Hepatocyte (in vitro differentiated cells): ENCODE measurements around the gene CPT2. TPM values are rescaled to one million over a fixed set of nuclear protein-coding genes. Genes with fewer than 3 reads are reported as not detected.
A peak's percentile ranks its signal among the peaks of the same experiment; 100 is the strongest.

Experiments
- DNase-seq: peaks from one replicate; pipeline ENCODE4 v3.0.0-alpha.2; 2016; ENCODE audit warnings: low spot score
- H2AFZ ChIP-seq: fragments of 200-600 bp; sonication (generic); 2 replicates; pipeline ENCODE4 v1.6.0; 2016; ENCODE audit warnings: antibody characterized with exemption, mild to moderate bottlenecking
- H3K27ac ChIP-seq: fragments of 200-600 bp; sonication (generic); 2 replicates; pipeline ENCODE4 v1.5.1; 2016; ENCODE audit warnings: mild to moderate bottlenecking
- H3K27me3 ChIP-seq: fragments of 200-600 bp; sonication (generic); 2 replicates; pipeline ENCODE4 v1.6.1; 2016
- H3K36me3 ChIP-seq: fragments of 200-600 bp; sonication (generic); replicated peaks from 2 replicates; pipeline ENCODE4 v1.5.1; 2016; ENCODE audit warnings: low read depth; ENCODE audit not compliant: insufficient read depth
- H3K4me1 ChIP-seq: fragments of 200-600 bp; sonication (generic); 2 replicates; pipeline ENCODE4 v1.5.1; 2016; ENCODE audit warnings: mild to moderate bottlenecking, moderate library complexity; ENCODE audit not compliant: insufficient read depth
- H3K4me2 ChIP-seq: fragments of 200-600 bp; sonication (generic); 2 replicates; pipeline ENCODE4 v1.6.0; 2016
- H3K4me3 ChIP-seq: fragments of 200-600 bp; sonication (generic); 2 replicates; pipeline ENCODE4 v1.5.1; 2016; ENCODE audit warnings: mild to moderate bottlenecking
- H3K79me2 ChIP-seq: fragments of 200-600 bp; sonication (generic); 2 replicates; pipeline ENCODE4 v1.6.0; 2017; ENCODE audit warnings: mild to moderate bottlenecking
- H3K9me2 ChIP-seq: fragments of 200-600 bp; sonication (generic); replicated peaks from 2 replicates; pipeline ENCODE4 v1.6.0; 2017; ENCODE audit warnings: mild to moderate bottlenecking; ENCODE audit not compliant: insufficient read depth
- H3K9me3 ChIP-seq: fragments of 200-600 bp; sonication (generic); 2 replicates; pipeline ENCODE4 v1.5.1; 2016; ENCODE audit warnings: low read depth, mild to moderate bottlenecking
- H4K20me1 ChIP-seq: fragments of 200-600 bp; sonication (generic); 2 replicates; pipeline ENCODE4 v1.6.0; 2016; ENCODE audit warnings: mild to moderate bottlenecking; ENCODE audit not compliant: insufficient read depth, poor library complexity, severe bottlenecking
- CTCF ChIP-seq: fragments of 200-600 bp; sonication (generic); IDR thresholded peaks from 2 replicates; pipeline ENCODE4 v1.5.1; 2016; ENCODE audit warnings: antibody characterized with exemption, mild to moderate bottlenecking; ENCODE audit not compliant: poor library complexity
- EZH2 ChIP-seq: fragments of 200-600 bp; sonication (generic); IDR thresholded peaks from 2 replicates; pipeline ENCODE4 v1.6.1; 2016; ENCODE audit warnings: antibody characterized with exemption, mild to moderate bottlenecking, borderline replicate concordance
- EZH2phosphoT487 ChIP-seq: fragments of 200-600 bp; sonication (generic); IDR thresholded peaks from one replicate; pipeline ENCODE4 v1.6.1; 2018; ENCODE audit warnings: antibody characterized with exemption, mild to moderate bottlenecking, low read depth, moderate library complexity; ENCODE audit not compliant: unreplicated experiment, severe bottlenecking
- WGBS: methylation state at CpG from one replicate; pipeline ENCODE4 v1.1.6; 2016; ENCODE audit warnings: low lambda C conversion rate; ENCODE audit errors: missing lambda C conversion rate; 5-methylcytosine and 5-hydroxymethylcytosine counted together
- polyA plus RNA-seq: library from polyadenylated mRNA; unstranded; fragments of >200 nt; fragmentation: Nextera tagmentation; extraction: Ambion mirVana; gene quantifications from 2 replicates; pipeline ENCODE4 v1.2.1, GENCODE V29; 2016
- total RNA-seq: library from RNA; depleted of rRNA; stranded (reverse); fragments of >200 nt; gene quantifications from 2 replicates; pipeline ENCODE4 v1.2.3, GENCODE V29; 2014

The CPT2 gene
- total and polyA plus RNA-seq, 2 experiments from 2014 or later = 25.0 to 29.1 TPM

GRCh38 chr1:53188099-53188498 is 8.5 kb upstream of the CPT2 start:
- Histone ChIP-seq H2AFZ (no peak overlapping the region), H3K79me2 (no peaks in the 10 kb centered on the region), H3K4me1 (peaks cover 20% of the 10 kb centered on the region), H3K27me3 (no peaks in the 10 kb centered on the region), H3K9me3 (no peaks in the 10 kb centered on the region), H3K9me2 (no peaks in the 10 kb centered on the region), H3K27ac (no peak overlapping the region), H3K36me3 (no peaks in the 10 kb centered on the region), H3K4me2 (no peak overlapping the region), H4K20me1 (no peaks in the 10 kb centered on the region), H3K4me3 (no peak overlapping the region)
- WGBS = 92% methylated on average over 4 of the region's 4 CpGs
- TF ChIP-seq EZH2phosphoT487 = no peak
- no peak for TF ChIP-seq CTCF
- TF ChIP-seq EZH2 = no peak
- no peak for DNase-seq

GRCh38 chr1:53189061-53189460 is 7.6 kb upstream of the CPT2 start:
- WGBS = 15% methylated on average over 5 of the region's 5 CpGs
- DNase-seq = no peak
- TF ChIP-seq EZH2phosphoT487 (no peak), CTCF (no peak), EZH2 (no peak)
- H3K4me1 ChIP-seq = peaks cover 13% of the 10 kb centered on the region
- H3K9me2 ChIP-seq = no peaks in the 10 kb centered on the region
- no peaks in the 10 kb centered on the region for H3K9me3 ChIP-seq
- H3K36me3 ChIP-seq = no peaks in the 10 kb centered on the region
- no peak overlapping the region for H3K27ac ChIP-seq
- H2AFZ ChIP-seq = no peak overlapping the region
- no peaks in the 10 kb centered on the region for H3K27me3 ChIP-seq
- no peak overlapping the region for H3K4me3 ChIP-seq
- H3K79me2 ChIP-seq = no peaks in the 10 kb centered on the region
- H4K20me1 ChIP-seq = no peaks in the 10 kb centered on the region
- H3K4me2 ChIP-seq = no peak overlapping the region

- H4K20me1 ChIP-seq = no peaks in the 10 kb centered on the region
- no peaks in the 10 kb centered on the region for H3K79me2 ChIP-seq
- TF ChIP-seq CTCF = no peak
- TF ChIP-seq EZH2phosphoT487 = no peak
- no peak for TF ChIP-seq EZH2
- H3K9me2 ChIP-seq = no peaks in the 10 kb centered on the region
- no peak overlapping the region for H2AFZ ChIP-seq
- H3K9me3 ChIP-seq = no peaks in the 10 kb centered on the region
- no peaks in the 10 kb centered on the region for H3K27me3 ChIP-seq
- 83% methylated on average over 10 of the region's 10 CpGs for WGBS
- no peaks in the 10 kb centered on the region for H3K36me3 ChIP-seq
- no peak for DNase-seq
- H3K4me2 ChIP-seq = no peak overlapping the region
- peaks cover 2% of the 10 kb centered on the region for H3K4me1 ChIP-seq
- H3K27ac ChIP-seq = no peak overlapping the region
- no peak overlapping the region for H3K4me3 ChIP-seq
These were observed 6.4 kb upstream of the CPT2 start for GRCh38 chr1:53190210-53190611.

- H3K4me2 ChIP-seq = peak overlapping the region; percentile 88
- no peak for TF ChIP-seq CTCF
- TF ChIP-seq EZH2 = no peak
- peaks cover 20% of the 10 kb centered on the region for H3K4me1 ChIP-seq
- no peaks in the 10 kb centered on the region for H3K36me3 ChIP-seq
- H3K9me3 ChIP-seq = no peaks in the 10 kb centered on the region
- no peaks in the 10 kb centered on the region for H3K27me3 ChIP-seq
- peaks cover 33% of the 10 kb centered on the region for H3K79me2 ChIP-seq
- H3K9me2 ChIP-seq = no peaks in the 10 kb centered on the region
- peak overlapping the region; percentile 69 for H2AFZ ChIP-seq
- no peaks in the 10 kb centered on the region for H4K20me1 ChIP-seq
- 89% methylated on average over 11 of the region's 11 CpGs for WGBS
- no peak overlapping the region for H3K4me3 ChIP-seq
- DNase-seq = no peak
- H3K27ac ChIP-seq = peak overlapping the region; percentile 97
These were observed 1.2 kb upstream of the CPT2 start for GRCh38 chr1:53195246-53196016.
